NK-92 treated with Interleukin-12 subunit alpha and Interleukin-12 subunit beta, amount 100 ng/mL, for 24 hours (cell line): ENCODE results near the gene FAM133A.

Experiments
- DNase-seq: peaks from one replicate; lab custom pipeline; 2025; lab: John Stamatoyannopoulos, UW

Gene FAM133A

GRCh38 chrX:93673869-93674271 is at the start of gene FAM133A:
FAM133A (plus strand) TSS chrX:93674206; CDS start chrX:93709420, 35,214 bp downstream.
- DNase-seq = no peak

GRCh38 chrX:93637591-93637990 is 36.4 kb upstream of the FAM133A start:
- DNase-seq = no peak

- no peak for DNase-seq
These were observed 24.6 kb upstream of the FAM133A start for GRCh38 chrX:93649381-93649780.

GRCh38 chrX:93660575-93660974 is 13.4 kb upstream of the FAM133A start:
- no peak for DNase-seq

GRCh38 chrX:93673056-93673868 is 744 bp upstream of the FAM133A start, which contains the start of gene NAP1L3:
NAP1L3 (minus strand) TSS chrX:93673578; CDS start chrX:93673304, 274 bp downstream.
- no peak for DNase-seq

- no peak for DNase-seq
These were observed 22.0 kb downstream of the FAM133A start for GRCh38 chrX:93695981-93696380.

- no peak for DNase-seq
These were observed 29.7 kb downstream of the FAM133A start for GRCh38 chrX:93703701-93704100.

- no peak for DNase-seq
These were observed 37.1 kb downstream of the FAM133A start for GRCh38 chrX:93711076-93711475.

- no peak for DNase-seq
These were observed 67.8 kb downstream of the FAM133A start for GRCh38 chrX:93741811-93742210.

- DNase-seq = no peak
These were observed 86.2 kb downstream of the FAM133A start for GRCh38 chrX:93760163-93760562.
